ENCODE data around the gene FBRSL1.

DNA sequence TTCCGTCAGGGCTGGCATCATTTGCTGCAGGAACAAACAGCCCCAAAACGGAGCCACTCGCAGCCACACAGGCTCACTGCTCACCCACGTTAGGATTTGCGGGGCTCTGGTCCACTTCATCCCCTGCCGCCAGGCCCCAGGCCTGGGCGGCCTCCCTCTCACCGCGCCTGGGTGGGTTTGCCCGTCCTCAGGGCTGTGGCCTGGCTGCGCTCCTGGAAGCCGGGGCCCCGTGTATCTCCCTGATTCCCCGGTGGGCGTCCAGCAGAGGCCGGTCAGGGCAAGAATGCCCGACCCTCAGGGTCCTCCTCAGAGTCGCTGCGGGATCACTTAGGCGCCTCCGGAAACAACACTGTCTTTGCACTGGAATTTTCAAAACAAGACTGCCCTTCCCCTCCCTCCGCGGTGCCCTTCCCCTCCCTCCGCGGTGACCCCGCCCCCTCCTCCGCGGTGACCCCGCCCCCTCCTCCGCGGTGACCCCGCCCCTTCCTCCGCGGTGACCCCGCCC, 15.7 kb upstream of the FBRSL1 start:
- TF ChIP-seq ZNF565 (CRISPR knock-in tag; conservative IDR thresholded peaks at IDR 0.05; ENCODE audit: low read depth) = no peak
- TF ChIP-seq, protein P1, sequence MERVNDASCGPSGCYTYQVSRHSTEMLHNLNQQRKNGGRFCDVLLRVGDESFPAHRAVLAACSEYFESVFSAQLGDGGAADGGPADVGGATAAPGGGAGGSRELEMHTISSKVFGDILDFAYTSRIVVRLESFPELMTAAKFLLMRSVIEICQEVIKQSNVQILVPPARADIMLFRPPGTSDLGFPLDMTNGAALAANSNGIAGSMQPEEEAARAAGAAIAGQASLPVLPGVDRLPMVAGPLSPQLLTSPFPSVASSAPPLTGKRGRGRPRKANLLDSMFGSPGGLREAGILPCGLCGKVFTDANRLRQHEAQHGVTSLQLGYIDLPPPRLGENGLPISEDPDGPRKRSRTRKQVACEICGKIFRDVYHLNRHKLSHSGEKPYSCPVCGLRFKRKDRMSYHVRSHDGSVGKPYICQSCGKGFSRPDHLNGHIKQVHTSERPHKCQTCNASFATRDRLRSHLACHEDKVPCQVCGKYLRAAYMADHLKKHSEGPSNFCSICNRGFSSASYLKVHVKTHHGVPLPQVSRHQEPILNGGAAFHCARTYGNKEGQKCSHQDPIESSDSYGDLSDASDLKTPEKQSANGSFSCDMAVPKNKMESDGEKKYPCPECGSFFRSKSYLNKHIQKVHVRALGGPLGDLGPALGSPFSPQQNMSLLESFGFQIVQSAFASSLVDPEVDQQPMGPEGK (CRISPR knock-in tag; IDR thresholded peaks at IDR 0.05; ENCODE audit: borderline replicate concordance) = no peak
